Endometrial microvascular endothelial cells (primary cell): ENCODE results near the gene ANKRD55. TPM values are rescaled to one million over a fixed set of nuclear protein-coding genes. Genes with fewer than 3 reads are reported as not detected.

ENCODE experiments used
- in situ Hi-C: cut with HindIII; loops from 2 replicates; pipeline ENCODE4 v1.10.0; 2017; ENCODE audit warnings: low sequenced_read_pairs, low pct_unique_long_range_greater_than_20kb; ENCODE audit errors: inconsistent ontology term
- total RNA-seq: library from RNA; depleted of rRNA; stranded (reverse); fragments of >200 nt; gene quantifications from one replicate; pipeline ENCODE4 v1.2.3, GENCODE V29; 2015; ENCODE audit errors: inconsistent ontology term

Gene ANKRD55
- total RNA-seq, 1 donor from 2014 or later, result 0.84 TPM

- in situ Hi-C loops, result no loop called here
These were observed 160.0 kb downstream of the ANKRD55 start for GRCh38 chr5:56072863-56073766.

- in situ Hi-C loops, result no loop called here
These were observed 161.7 kb downstream of the ANKRD55 start for GRCh38 chr5:56071470-56071869.

DNA sequence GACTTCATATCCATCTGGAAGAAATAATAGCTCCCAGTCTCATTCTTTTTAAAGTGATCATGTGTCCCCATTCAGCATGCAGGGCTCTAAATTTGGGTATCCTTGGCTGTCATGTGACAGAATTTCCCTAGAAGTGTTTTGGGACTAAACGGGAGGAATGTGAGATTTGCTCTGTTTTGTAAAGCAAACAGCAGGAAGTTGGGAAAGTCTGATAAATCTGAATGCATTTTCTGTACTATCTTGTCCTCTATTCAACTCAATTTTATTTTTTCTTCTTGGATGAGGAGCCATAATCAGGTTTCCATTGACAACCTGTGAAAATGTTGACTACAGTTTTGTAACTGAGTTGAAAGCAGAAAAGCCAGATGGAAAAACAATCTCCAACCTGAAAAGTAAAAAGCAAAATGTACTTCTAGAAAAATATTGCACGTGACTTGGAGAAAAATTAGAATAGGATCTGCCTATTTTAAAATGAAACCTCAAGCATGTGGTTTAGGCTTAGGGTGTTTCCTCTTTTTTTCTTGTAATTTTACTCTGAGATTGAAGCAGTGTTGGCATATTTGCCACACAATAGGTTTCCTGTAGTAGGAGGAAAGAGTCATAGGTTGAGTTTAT lies 162.2 kb downstream of the ANKRD55 start:
- in situ Hi-C loops, result no loop called here

DNA sequence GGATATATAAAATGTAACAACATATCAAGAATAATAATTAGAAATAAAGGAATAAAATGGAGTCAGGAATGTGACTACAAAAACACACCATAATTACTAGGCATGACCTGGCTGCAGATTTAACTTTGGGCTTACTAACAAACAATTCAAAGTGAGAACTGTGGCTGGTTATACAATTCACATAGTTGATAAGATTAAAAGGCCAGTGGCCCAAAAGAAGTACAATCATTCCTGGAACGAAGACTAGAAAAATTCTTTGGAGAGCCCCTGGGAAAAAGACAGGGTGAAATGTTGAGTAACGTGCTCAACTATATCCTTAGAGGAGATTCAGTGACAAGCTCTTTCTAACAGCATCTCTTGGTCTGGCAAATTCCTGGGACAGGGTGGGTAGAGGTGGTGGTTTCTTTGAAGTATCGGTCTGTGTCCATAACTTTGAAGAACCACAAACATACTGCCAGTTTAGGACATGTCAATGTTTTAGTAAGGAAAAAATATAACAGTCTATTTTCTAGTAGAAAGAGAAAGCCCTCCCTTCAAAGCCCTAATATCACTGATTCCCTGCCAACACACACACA lies 163.4 kb downstream of the ANKRD55 start:
- in situ Hi-C loops, result no loop called here

DNA sequence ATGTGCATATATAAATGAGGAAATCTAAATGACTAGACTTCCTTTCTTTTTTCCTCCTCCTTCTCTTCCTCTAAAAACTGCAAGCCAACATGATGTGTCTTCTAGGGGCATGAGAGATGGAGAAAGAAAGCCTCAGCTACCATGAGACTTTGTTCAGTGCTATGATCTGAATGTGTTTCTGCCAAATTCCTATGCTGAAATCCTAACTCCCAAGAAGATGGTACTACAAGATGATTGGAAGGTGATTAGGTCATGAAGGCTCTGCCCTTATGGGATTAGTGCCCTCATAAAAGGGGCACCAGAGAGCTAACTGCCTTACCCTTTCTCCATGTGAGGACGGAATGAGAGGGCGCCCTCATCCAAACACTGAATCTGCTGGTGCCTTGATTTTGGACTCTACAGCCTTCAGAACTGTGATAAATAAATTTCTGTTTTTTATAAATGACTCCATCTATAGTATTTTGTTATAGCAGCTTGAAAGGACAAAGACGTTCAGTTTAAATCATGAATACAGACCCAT lies 166.1 kb downstream of the ANKRD55 start:
- in situ Hi-C loops, result no loop called here

GRCh38 chr5:56064984-56065383 lies 168.1 kb downstream of the ANKRD55 start:
- in situ Hi-C loops, result no loop called here

- in situ Hi-C loops, result no loop called here
These were observed 172.6 kb downstream of the ANKRD55 start for GRCh38 chr5:56060276-56061110.

- in situ Hi-C loops, result no loop called here
These were observed 173.3 kb downstream of the ANKRD55 start for GRCh38 chr5:56059854-56060253.

DNA sequence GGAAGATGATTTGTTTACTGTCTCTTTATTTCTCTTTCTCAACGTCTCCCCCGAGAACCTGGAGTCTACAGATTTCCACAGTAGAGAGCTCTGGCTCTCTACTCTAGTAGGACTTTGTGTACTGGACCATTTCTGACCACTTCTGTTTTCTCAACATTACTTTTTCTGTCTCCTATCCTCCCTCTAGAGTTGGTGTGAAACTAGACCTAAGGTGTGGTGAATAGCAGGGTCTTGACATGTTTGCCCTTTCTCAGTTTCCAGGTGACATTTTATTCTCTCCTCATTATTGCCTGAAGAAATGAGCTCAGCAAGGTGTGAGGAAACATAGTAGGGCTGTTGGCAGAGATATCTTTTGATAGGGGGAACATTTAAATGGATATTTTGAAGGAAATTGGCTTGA lies 176.3 kb downstream of the ANKRD55 start:
- in situ Hi-C loops, result no loop called here

GRCh38 chr5:56055859-56056258 lies 177.3 kb downstream of the ANKRD55 start:
- in situ Hi-C loops, result no loop called here

DNA sequence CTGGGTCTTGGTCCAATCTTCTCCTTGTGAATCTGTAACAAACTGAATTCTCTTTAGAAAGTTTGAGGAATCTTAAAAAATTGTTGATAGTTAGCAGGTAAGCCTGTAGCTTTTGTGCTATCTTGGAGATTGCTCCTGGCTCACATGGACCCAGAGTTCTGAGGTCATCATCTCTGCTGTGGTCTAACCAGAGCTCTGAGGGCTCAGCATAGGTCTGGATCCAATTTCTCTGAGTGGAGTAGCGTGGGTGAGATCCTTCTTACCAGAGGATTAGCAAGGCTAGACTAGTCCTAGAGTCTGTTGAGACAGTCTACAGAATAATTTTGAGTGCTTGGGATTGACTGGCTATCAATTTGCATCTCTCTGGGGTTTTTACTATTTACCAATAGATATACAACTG lies 177.8 kb downstream of the ANKRD55 start:
- in situ Hi-C loops, result no loop called here

DNA sequence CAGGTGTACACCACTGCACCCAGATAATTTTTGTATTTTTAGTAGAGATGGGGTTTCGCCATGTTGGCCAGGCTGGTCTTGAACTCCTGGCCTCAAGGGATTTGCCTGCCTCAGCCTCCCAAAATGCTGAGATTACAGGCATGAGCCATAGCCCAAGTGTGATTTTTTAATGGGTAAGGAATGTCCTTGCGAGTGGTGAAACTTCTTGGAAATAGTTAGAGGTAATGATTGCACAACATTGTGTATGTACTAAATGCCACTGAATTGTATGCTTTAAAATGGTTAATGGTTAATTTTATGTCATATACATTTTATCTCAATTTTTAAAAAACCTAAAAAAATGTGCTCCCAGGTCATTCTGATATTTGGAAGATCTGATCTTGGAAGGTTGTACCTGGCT lies 178.5 kb downstream of the ANKRD55 start:
- in situ Hi-C loops, result no loop called here

DNA sequence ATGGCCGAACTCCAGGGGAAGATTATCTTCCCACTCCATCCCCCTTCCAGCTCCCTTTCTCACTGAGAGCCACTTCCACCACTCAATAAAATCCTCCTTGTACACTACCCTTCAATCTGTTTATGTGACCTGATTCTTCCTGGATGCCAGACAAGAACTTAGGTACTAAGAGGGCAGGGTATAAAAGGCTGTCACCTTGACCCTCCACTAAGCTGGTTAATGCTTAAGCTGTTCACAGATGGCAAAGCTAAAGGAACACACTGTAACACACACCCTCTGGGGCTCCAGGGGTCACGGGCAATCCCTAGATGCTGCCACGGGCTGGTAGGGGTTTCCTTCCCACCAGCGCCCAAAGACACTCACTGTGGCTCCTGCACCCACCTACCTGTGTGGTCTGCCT lies 179.8 kb downstream of the ANKRD55 start:
- in situ Hi-C loops, result no loop called here

- in situ Hi-C loops, result no loop called here
These were observed 180.4 kb downstream of the ANKRD55 start for GRCh38 chr5:56052735-56053134.

DNA sequence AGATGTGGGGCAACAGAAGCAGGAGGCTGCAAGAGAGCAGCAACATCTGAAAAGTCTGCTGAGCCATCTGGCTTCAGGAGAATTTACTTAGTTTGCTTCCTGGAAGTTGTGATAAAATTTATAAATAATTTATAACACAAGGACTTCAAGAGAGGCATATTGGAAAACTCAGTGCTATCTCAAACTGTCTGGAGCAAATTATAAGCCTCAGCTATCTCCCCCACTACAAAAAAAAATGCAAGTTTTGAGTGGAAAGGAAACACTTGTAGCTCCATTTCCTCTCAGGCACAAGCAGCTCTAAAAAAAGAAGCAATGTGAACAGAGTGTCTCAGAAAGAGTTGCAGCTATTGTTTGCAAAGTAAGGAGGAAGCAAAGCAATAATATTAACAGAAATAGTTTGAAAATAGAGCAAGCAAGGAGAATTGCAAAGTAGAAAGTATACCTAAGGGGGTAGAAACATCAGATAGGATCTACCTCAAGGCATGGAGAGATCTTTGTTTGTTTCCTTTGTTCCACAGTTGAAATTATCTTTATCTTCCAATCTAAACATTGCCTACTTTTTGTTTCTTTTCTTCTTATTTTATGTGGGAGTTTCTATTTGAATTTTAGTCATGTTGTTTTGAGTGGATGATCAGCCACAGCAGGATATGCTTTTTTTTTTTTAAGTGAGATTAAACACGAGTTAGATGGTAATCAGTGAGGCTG lies 182.4 kb downstream of the ANKRD55 start:
- in situ Hi-C loops, result no loop called here
